Parathyroid adenoma (tissue), 2 donors: ENCODE data around the gene FBXL5.

ENCODE experiments used
- H2AFZ ChIP-seq: fragments of 300-600 bp; sonication (generic); one replicate; pipeline ENCODE4 v1.7.0; 2017; ENCODE audit warnings: antibody characterized with exemption, mild to moderate bottlenecking
- H3K27ac ChIP-seq: fragments of 300-600 bp; sonication (generic); one replicate; pipeline ENCODE4 v1.7.0; 2017
- H3K27me3 ChIP-seq: fragments of 300-600 bp; sonication (generic); one replicate; pipeline ENCODE4 v1.7.0; 2017; ENCODE audit warnings: low read length; ENCODE audit not compliant: control insufficient read depth, insufficient read depth
- H3K36me3 ChIP-seq: fragments of 300-600 bp; sonication (generic); one replicate; pipeline ENCODE4 v1.7.0; 2017; ENCODE audit warnings: low read length; ENCODE audit not compliant: control insufficient read depth, insufficient read depth
- H3K4me1 ChIP-seq: fragments of 300-600 bp; sonication (generic); one replicate; pipeline ENCODE4 v1.7.0; 2017; ENCODE audit warnings: control low read depth
- H3K4me2 ChIP-seq: fragments of 300-600 bp; sonication (generic); one replicate; pipeline ENCODE4 v1.7.0; 2017; ENCODE audit warnings: low read length
- H3K4me3 ChIP-seq: fragments of 300-600 bp; sonication (generic); one replicate; pipeline ENCODE4 v1.7.0; 2017; ENCODE audit warnings: low read depth, low read length
- H3K79me2 ChIP-seq: fragments of 300-600 bp; sonication (generic); one replicate; pipeline ENCODE4 v1.7.0; 2017; ENCODE audit warnings: control low read depth
- H3K9ac ChIP-seq: fragments of 300-600 bp; sonication (generic); one replicate; pipeline ENCODE4 v1.7.0; 2017; ENCODE audit warnings: mild to moderate bottlenecking
- H3K9me3 ChIP-seq: fragments of 300-600 bp; sonication (generic); one replicate; pipeline ENCODE4 v1.7.0; 2017; ENCODE audit warnings: low read length; ENCODE audit not compliant: control insufficient read depth
- CTCF ChIP-seq: fragments of 300-600 bp; sonication (generic); IDR thresholded peaks from one replicate; pipeline ENCODE4 v1.7.0; 2017; ENCODE audit warnings: antibody characterized with exemption, mild to moderate bottlenecking
- donor health status: primary hyperparathyroidism.

FBXL5 gene

DNA sequence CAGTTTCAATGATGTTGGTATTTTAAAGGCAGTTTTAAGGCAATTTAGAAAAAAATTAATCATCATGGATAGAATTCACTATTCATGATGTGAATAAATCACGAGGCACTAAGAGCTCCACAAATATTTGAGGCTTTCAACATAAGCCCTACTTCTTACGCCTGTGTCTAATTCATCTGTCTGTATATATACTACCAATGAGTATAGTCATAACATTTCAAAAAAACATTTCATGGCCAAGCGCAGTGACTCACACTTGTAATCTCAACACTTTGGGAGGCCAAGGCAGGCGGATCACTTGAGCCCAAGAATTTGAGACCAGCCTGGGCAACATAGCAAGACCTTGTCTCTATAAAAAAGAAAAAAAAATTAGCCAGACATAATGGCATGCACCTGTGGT lies 56.5 kb downstream of the FBXL5 start:
- no peaks in the 10 kb centered on the region for H3K36me3 ChIP-seq

DNA sequence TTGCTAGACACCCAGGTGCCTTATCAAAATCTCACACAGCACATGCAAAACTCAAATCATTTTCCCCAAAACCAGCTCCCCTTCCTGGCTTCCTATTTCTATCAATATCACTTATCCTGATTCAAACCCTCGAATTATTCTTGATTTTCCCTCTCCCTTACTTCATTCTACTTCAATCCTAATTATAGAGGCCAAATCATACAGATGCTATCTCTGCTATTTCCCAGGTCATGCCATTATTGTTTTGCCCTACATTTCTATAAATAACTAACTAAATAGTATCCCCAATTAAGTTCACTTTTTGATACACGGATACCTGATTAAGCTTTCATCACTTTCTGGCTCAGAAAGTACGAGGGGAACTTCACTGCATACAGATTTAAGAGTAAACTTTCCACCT lies 62.4 kb downstream of the FBXL5 start:
- no peak overlapping the region for H3K27ac ChIP-seq
- no peak overlapping the region for H3K9ac ChIP-seq
- H3K36me3 ChIP-seq: no peaks in the 10 kb centered on the region
- peaks cover 3% of the 10 kb centered on the region for H3K4me1 ChIP-seq
- TF ChIP-seq CTCF: no peak
- no peaks in the 10 kb centered on the region for H3K9me3 ChIP-seq
- H3K4me2 ChIP-seq: no peak overlapping the region
- no peaks in the 10 kb centered on the region for H3K79me2 ChIP-seq
- H2AFZ ChIP-seq: no peak overlapping the region
- H3K4me3 ChIP-seq: no peak overlapping the region
- no peaks in the 10 kb centered on the region for H3K27me3 ChIP-seq

More for the DNA sequence above, 56.5 kb downstream of the FBXL5 start:
- Histone ChIP-seq H3K4me2 (no peak overlapping the region), H3K27ac (no peak overlapping the region), H3K27me3 (no peaks in the 10 kb centered on the region), H3K9me3 (no peaks in the 10 kb centered on the region), H3K4me1 (no peaks in the 10 kb centered on the region), H3K9ac (no peak overlapping the region), H2AFZ (no peak overlapping the region), H3K4me3 (no peak overlapping the region), H3K79me2 (no peaks in the 10 kb centered on the region)
- TF ChIP-seq CTCF: no peak

DNA sequence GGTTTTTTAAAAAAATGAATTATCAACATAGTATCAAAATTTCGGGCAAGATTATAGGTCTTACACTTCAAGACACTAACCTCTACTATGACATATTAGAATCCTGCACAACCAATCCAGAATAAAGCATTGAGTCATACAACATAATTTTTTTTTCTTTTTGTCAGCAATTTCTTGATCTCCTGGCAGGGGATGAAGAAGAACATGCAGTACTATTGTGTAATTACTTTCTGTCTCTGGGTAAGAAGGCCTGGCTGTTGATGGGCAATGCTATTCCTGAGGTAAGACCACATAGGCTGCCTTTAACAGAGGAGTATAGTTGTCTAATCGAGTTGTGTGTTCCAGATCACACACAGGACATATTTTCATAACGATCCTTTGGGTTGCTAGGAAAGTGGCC lies 67.5 kb downstream of the FBXL5 start:
- no peaks in the 10 kb centered on the region for H3K36me3 ChIP-seq
- no peak overlapping the region for H3K9ac ChIP-seq
- H3K4me3 ChIP-seq: no peak overlapping the region
- no peaks in the 10 kb centered on the region for H3K79me2 ChIP-seq
- H3K4me2 ChIP-seq: no peak overlapping the region
- no peak overlapping the region for H2AFZ ChIP-seq
- H3K27ac ChIP-seq: no peak overlapping the region
- no peaks in the 10 kb centered on the region for H3K9me3 ChIP-seq
- no peaks in the 10 kb centered on the region for H3K27me3 ChIP-seq
- peaks cover 5% of the 10 kb centered on the region for H3K4me1 ChIP-seq
- TF ChIP-seq CTCF: no peak

DNA sequence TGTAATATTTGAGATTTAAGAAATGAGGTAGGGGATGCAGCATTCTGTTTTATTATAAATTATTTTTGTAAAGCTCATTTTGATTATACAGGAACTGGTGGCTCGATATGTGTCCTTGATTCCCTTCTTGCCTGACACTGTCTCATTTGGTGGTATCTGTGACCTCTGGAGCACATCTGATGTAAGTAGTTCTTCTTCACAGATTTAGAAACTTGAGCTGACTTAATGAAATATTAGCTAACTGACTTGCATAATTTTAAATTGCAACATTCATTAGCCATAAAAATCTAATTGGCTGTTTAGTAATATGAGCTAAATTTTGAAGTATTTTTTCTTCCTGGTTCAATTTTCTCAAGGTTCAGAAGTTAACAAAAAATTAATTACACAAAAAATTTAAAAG lies 69.1 kb downstream of the FBXL5 start:
- TF ChIP-seq CTCF: no peak
- H3K4me3 ChIP-seq: no peak overlapping the region
- H3K36me3 ChIP-seq: no peaks in the 10 kb centered on the region
- no peak overlapping the region for H3K9ac ChIP-seq
- H3K27ac ChIP-seq: no peak overlapping the region
- peaks cover 3% of the 10 kb centered on the region for H3K4me1 ChIP-seq
- no peaks in the 10 kb centered on the region for H3K9me3 ChIP-seq
- no peak overlapping the region for H3K4me2 ChIP-seq
- no peak overlapping the region for H2AFZ ChIP-seq
- H3K27me3 ChIP-seq: no peaks in the 10 kb centered on the region
- no peaks in the 10 kb centered on the region for H3K79me2 ChIP-seq

DNA sequence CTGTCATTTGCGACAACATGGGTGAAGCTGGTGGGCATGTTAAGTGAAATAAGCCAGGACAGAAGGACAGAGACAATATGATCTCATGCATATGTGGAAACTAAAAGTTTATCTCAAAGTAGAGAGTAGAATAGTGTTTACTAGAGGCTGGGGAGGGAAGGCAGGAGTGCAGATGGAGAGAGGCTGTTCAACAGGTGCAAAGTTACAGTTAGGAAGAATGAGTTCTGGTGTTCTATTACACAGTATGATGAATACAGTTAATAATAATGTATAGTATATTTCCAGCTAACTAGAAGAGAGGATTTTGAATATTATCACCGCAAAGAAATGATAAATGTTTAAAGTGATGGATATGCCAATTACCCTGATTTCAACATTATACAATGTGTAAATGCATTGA lies 69.8 kb downstream of the FBXL5 start:
- peaks cover 3% of the 10 kb centered on the region for H3K4me1 ChIP-seq
- H3K4me3 ChIP-seq: no peak overlapping the region
- H3K27me3 ChIP-seq: no peaks in the 10 kb centered on the region
- H3K9ac ChIP-seq: no peak overlapping the region
- H3K27ac ChIP-seq: no peak overlapping the region
- H3K4me2 ChIP-seq: no peak overlapping the region
- H2AFZ ChIP-seq: no peak overlapping the region
- H3K36me3 ChIP-seq: no peaks in the 10 kb centered on the region
- H3K9me3 ChIP-seq: no peaks in the 10 kb centered on the region
- no peaks in the 10 kb centered on the region for H3K79me2 ChIP-seq
- TF ChIP-seq CTCF: no peak
